HUDEP-2 (cell line): Measurements from ENCODE around the gene C1orf35.

Experiments
- DNase-seq, 76 experiments: peaks; one replicate each; lab custom pipeline; 2025; ENCODE audit not compliant: unreplicated experiment in 76 of 76; lab: John Stamatoyannopoulos, UW

The C1orf35 gene

GRCh38 chr1:228102791-228103620 lies at the start of gene C1orf35:
TSS of gene C1orf35 (minus strand) at chr1:228103325. CDS start at chr1:228103227, 98 bp downstream.
- peak in 74 of 76 experiments; percentile 46 to 93 (median 86) for DNase-seq

GRCh38 chr1:228152918-228153258 lies 49.8 kb upstream of the C1orf35 start:
- no peak for DNase-seq

DNA sequence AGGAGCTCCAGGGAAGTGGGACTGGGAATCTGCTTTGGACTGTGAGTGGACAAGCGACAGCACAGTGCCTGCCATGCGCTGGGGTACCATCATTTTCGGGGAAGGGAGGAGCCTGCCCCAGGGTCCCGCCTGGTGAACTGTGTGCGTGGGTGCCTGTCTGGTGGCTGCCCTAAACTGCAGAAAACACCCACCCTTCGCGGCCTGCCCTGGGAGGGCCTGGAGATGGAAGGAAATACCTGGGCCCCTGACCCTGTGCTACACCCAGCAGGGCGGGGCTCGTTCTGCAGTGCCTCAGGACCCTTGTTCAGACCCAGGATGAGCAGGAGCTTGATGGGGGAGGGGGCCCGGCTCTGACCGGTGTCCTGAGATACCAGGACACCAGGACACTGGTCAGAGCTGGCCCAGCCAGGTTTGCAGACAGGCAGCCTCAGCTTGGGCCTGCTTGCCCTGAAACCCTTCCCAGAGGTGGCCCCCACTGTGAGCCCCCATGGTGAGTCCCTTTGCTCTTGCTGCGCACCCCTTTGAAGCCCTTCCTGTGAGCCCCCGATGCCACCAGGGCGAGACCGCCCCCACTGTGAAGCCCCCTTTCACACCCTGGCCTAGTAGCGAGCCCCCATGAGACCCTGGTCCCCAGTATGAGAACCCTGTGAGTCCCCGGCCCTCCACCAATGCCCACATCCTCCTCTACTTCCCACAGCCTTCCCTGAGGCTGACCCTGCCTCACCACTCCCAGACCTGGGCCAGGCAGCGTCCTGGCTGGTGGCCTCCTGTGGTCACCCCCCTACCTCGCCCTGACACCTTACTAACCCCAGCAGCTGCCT lies 49.2 kb upstream of the C1orf35 start:
- DNase-seq = no peak

DNA sequence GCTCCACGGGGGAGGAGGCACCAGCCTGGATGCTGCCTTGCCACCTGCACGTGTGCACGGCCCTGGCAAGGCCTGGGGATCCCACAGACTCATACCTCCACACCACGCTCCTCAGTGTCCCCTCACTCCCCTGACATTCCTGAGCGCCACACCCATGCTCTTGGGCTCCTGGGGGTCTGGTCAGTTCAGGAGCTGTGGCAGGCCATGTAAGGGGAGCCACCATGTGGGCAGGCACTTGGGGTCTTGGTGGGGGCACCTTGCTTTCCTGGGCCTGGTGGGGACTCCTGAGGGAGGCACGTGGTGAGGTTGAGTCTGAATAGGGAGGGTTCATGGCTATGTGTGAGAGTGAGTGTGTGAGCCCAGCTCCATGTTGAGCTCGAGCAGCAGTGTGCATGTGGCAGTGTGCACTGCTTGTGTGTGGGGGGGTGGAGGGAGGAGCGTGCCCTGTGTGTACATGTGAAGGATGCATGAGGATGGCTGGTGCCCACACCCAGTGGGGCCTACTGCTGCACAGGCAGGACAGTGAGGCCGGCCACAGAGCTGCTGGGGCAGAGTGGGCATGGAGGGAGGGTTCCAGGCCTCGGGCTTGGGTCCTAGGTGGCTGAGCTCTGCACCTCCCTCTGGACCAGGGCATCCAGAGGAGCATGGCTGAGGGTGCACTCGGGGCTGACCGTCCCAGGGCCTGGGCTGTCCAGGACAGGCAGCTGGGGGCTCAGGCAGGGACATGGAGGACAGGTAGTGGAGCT lies 48.2 kb upstream of the C1orf35 start:
- DNase-seq = peak in 1 of 76 experiments; percentile 10

DNA sequence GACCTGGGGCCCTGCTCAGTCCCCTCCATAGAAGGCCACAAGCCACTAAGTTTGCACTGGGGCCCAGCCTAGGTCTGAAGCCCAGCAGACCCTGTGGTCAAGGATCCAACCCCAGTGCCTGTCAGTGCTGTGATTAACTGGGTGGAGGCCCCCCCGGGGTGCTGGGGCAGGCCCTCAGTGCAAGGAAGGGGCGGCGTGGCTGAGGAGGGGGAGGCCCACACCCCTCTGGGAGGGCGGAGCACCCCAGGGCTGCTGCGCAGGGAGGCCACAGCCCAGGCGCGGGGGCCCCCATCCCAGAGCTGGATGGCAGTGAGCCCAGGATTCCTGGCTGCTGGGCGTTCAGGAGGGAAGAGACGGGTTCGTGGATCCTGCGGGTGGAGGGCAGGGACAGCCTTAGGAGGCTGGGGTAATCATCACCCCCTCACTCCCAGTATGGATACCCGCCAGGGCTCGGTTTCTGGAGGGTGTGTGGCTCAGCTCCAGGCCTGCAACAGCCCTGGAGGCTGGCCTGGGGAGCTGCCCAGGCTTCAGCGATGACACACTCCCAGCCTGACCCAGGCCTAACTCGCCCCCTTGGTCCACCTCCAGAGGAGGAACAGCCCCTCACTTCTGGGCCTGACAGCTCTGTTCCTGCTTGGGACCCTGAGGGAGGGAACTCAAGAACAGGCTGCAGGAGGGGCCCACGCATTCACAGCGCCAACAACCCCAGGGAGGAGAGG lies 47.5 kb upstream of the C1orf35 start:
- DNase-seq = peak in 22 of 76 experiments; percentile 4 to 58 (median 30)

GRCh38 chr1:228150120-228150460 lies 47.0 kb upstream of the C1orf35 start:
- DNase-seq = no peak

- peak in 19 of 76 experiments; percentile 3 to 52 (median 22) for DNase-seq
These were observed 46.4 kb upstream of the C1orf35 start, which contains the start of gene GJC2 for GRCh38 chr1:228149406-228150119. TSS of gene GJC2 (plus strand) at chr1:228149930. CDS start at chr1:228157759, 7,829 bp downstream.

DNA sequence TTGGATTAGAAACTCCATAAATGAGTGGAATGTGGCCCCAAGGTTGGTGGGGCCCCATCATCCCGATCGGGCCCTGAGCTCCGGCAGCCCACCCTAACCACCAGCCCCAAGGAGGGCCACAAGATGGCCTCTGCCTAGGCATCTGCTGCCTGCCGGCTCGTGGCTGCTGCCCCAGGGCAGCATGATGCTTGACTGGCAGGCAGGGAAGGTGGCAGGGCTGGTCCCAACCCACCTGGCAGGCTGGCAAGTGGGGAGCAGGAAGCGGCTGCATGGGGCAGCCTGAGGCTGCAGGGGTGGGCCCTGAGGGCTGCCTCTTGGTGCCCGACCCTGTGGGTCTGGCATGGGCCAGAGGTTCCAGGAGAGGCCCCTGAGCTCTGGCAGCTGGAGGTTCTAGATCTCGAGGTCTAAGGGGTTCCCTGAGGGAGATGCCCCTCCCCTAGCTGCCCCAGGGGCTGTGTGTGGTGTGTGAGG lies 45.8 kb upstream of the C1orf35 start:
- DNase-seq = no peak

- no peak for DNase-seq
These were observed 45.2 kb upstream of the C1orf35 start for GRCh38 chr1:228148196-228148861.

DNA sequence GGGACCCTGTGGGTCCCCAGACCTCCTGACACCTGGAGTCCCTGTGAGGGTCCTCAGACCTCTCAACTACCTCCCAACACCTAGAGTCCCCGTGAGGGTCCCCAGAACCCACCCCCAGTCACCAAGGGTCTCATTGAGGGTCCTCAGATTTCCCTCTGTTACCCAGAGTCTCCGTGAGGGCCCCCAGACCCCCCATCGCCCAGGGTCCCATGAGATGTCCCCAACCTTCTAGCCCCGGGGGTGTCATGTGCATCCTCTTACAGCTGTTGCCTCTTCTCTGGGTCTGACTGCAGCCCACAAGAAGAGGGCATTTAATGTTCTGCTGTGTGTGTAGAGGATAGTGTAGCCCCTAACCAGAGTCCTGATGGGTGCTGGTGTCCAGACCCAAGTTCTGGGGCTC lies 44.6 kb upstream of the C1orf35 start:
- no peak for DNase-seq

GRCh38 chr1:228147151-228147693 lies 44.1 kb upstream of the C1orf35 start:
- peak in 1 of 76 experiments; percentile 17 for DNase-seq

DNA sequence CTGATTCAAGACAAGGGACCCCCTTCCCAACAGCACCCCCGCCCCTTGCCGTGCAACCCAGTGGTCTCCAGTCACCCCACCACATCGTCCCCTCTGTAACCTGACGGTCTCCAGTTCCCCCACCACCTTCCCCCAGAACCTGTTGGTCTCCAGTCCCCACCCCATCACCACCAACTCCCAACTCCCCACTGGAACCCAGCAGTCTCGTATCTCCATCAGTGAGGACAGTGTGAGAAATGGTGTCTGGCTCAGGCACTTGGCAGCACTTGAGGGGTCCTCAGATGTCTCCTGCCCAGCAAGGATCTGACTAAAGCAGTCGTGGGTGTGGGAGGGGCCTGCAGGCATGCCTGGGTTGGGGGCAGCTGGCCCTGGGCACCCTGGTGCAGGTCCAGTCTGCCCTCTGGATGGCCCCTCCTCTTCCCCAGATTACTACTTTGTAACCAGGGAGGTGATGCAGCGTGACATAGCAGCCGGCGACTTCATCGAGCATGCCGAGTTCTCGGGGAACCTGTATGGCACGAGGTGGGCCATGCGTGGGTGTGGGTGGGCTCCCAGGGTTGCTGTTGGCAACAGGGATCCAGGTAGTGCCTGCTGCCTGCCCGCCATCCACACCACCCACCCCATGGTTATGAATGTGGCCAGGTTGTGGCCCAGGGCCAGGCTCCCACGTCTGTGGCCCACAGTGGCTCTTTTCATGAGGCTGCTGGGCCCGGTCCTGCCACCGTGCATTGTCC lies 43.5 kb upstream of the C1orf35 start:
- no peak for DNase-seq

- peak in 71 of 76 experiments; percentile 13 to 85 (median 60) for DNase-seq
These were observed 42.6 kb upstream of the C1orf35 start for GRCh38 chr1:228145463-228146416.

GRCh38 chr1:228144993-228145343 lies 41.8 kb upstream of the C1orf35 start:
- no peak for DNase-seq

- DNase-seq = no peak
These were observed 41.3 kb upstream of the C1orf35 start for GRCh38 chr1:228144193-228144992.

DNA sequence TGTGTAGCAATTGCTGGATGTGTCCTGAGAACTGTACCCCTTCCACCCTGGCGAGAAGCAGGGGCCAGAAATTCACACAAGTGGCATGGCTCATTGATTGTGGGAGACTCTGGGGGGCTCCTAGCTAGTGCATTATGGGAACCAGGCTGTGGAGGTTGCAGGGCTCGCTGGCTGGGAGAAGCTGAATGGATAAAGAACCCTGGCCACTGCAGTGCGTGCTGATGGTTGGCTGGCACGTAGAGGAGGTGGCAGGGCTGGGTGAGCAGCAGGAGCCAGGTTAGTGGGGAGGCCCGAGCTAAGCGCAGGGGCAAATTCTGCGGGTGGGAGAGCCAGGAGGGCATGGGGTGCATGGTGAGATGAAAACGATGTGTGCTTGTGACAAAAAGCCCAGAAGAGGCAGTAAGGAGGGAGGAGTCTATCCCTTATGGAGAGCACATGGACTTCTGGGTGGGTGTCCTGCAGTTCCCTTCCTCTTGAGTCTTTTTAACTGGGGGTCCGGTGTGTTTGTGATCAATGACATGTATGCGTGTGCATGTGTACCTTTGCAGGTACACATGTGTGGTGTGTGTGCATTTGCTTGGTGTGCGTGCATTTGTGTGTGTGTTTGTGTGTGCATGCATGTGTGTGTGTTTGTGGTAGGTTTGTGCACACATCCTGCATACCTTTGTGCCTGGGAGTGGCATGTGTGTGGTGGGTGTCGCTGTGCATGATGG lies 40.5 kb upstream of the C1orf35 start:
- DNase-seq = no peak
